Stimulated activated CD8-positive, alpha-beta memory T cell treated with anti-CD3 and anti-CD28 coated beads, Interleukin-4, amount 100 ng/mL, for 1 hour (primary cell): ENCODE results near the gene ZFAND6.

ENCODE experiments used
- DNase-seq, 2 donors: peaks; one replicate each; pipeline ENCODE4 v3.0.0-alpha.2; 2020; ENCODE audit warnings: low read depth in 2 of 2, low spot score in 1 of 2

ZFAND6 gene

GRCh38 chr15:80186597-80186996 is 127.1 kb downstream of the ZFAND6 start:
- no peak for DNase-seq
